Hepatocyte (in vitro differentiated cells): ENCODE results near the gene SERINC5. TPM values are rescaled to one million over a fixed set of nuclear protein-coding genes. Genes with fewer than 3 reads are reported as not detected.

Source experiments
- DNase-seq: peaks from one replicate; pipeline ENCODE4 v3.0.0-alpha.2; 2016; ENCODE audit warnings: low spot score
- H2AFZ ChIP-seq: fragments of 200-600 bp; sonication (generic); 2 replicates; pipeline ENCODE4 v1.6.0; 2016; ENCODE audit warnings: antibody characterized with exemption, mild to moderate bottlenecking
- H3K27ac ChIP-seq: fragments of 200-600 bp; sonication (generic); 2 replicates; pipeline ENCODE4 v1.5.1; 2016; ENCODE audit warnings: mild to moderate bottlenecking
- H3K27me3 ChIP-seq: fragments of 200-600 bp; sonication (generic); 2 replicates; pipeline ENCODE4 v1.6.1; 2016
- H3K36me3 ChIP-seq: fragments of 200-600 bp; sonication (generic); replicated peaks from 2 replicates; pipeline ENCODE4 v1.5.1; 2016; ENCODE audit warnings: low read depth; ENCODE audit not compliant: insufficient read depth
- H3K4me1 ChIP-seq: fragments of 200-600 bp; sonication (generic); 2 replicates; pipeline ENCODE4 v1.5.1; 2016; ENCODE audit warnings: mild to moderate bottlenecking, moderate library complexity; ENCODE audit not compliant: insufficient read depth
- H3K4me2 ChIP-seq: fragments of 200-600 bp; sonication (generic); 2 replicates; pipeline ENCODE4 v1.6.0; 2016
- H3K4me3 ChIP-seq: fragments of 200-600 bp; sonication (generic); 2 replicates; pipeline ENCODE4 v1.5.1; 2016; ENCODE audit warnings: mild to moderate bottlenecking
- H3K79me2 ChIP-seq: fragments of 200-600 bp; sonication (generic); 2 replicates; pipeline ENCODE4 v1.6.0; 2017; ENCODE audit warnings: mild to moderate bottlenecking
- H3K9me2 ChIP-seq: fragments of 200-600 bp; sonication (generic); replicated peaks from 2 replicates; pipeline ENCODE4 v1.6.0; 2017; ENCODE audit warnings: mild to moderate bottlenecking; ENCODE audit not compliant: insufficient read depth
- H3K9me3 ChIP-seq: fragments of 200-600 bp; sonication (generic); 2 replicates; pipeline ENCODE4 v1.5.1; 2016; ENCODE audit warnings: low read depth, mild to moderate bottlenecking
- H4K20me1 ChIP-seq: fragments of 200-600 bp; sonication (generic); 2 replicates; pipeline ENCODE4 v1.6.0; 2016; ENCODE audit warnings: mild to moderate bottlenecking; ENCODE audit not compliant: insufficient read depth, poor library complexity, severe bottlenecking
- EZH2 ChIP-seq: fragments of 200-600 bp; sonication (generic); IDR thresholded peaks from 2 replicates; pipeline ENCODE4 v1.6.1; 2016; ENCODE audit warnings: antibody characterized with exemption, mild to moderate bottlenecking, borderline replicate concordance
- EZH2phosphoT487 ChIP-seq: fragments of 200-600 bp; sonication (generic); IDR thresholded peaks from one replicate; pipeline ENCODE4 v1.6.1; 2018; ENCODE audit warnings: antibody characterized with exemption, mild to moderate bottlenecking, low read depth, moderate library complexity; ENCODE audit not compliant: unreplicated experiment, severe bottlenecking
- WGBS: methylation state at CpG from one replicate; pipeline ENCODE4 v1.1.6; 2016; ENCODE audit warnings: low lambda C conversion rate; ENCODE audit errors: missing lambda C conversion rate; 5-methylcytosine and 5-hydroxymethylcytosine counted together
- polyA plus RNA-seq: library from polyadenylated mRNA; unstranded; fragments of >200 nt; fragmentation: Nextera tagmentation; extraction: Ambion mirVana; gene quantifications from 2 replicates; pipeline ENCODE4 v1.2.1, GENCODE V29; 2016
- total RNA-seq: library from RNA; depleted of rRNA; stranded (reverse); fragments of >200 nt; gene quantifications from 2 replicates; pipeline ENCODE4 v1.2.3, GENCODE V29; 2014
- TF ChIP-seq, protein P1 (sequence below): fragments of 200-600 bp; sonication (generic); IDR thresholded peaks from 2 replicates; pipeline ENCODE4 v1.5.1; 2016; ENCODE audit warnings: antibody characterized with exemption, mild to moderate bottlenecking; ENCODE audit not compliant: poor library complexity

The SERINC5 gene
- total and polyA plus RNA-seq, 2 experiments from 2014 or later, result 19.3 to 70.2 TPM

DNA sequence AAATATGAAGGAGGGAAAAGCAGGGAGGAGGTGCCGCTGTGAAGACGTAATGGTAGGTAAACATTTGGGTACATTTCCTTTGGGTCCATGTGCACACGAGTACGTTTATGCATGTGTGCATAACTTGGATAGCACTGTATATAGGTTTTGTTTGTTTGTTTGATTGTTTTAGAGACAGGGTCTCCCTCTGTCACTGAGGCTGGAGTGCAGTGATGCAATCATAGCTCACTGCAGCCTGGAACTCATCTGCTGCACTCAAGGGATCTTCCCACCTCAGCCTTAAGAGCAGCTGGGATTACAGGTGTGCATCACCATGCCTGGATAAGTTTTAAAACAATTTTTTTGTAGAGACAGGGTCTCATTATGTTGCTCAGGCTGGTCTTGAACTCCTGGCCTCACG lies 126.7 kb downstream of the SERINC5 start:
- Histone ChIP-seq H3K4me1 (peaks cover 11% of the 10 kb centered on the region), H2AFZ (no peak overlapping the region), H3K9me2 (no peaks in the 10 kb centered on the region), H3K79me2 (no peaks in the 10 kb centered on the region), H4K20me1 (no peaks in the 10 kb centered on the region), H3K36me3 (no peaks in the 10 kb centered on the region), H3K4me3 (no peak overlapping the region), H3K27me3 (no peaks in the 10 kb centered on the region), H3K4me2 (no peak overlapping the region), H3K27ac (no peak overlapping the region), H3K9me3 (no peaks in the 10 kb centered on the region)
- no peak for DNase-seq
- 91% methylated on average over 5 of the region's 5 CpGs for WGBS
- TF ChIP-seq, protein P1, sequence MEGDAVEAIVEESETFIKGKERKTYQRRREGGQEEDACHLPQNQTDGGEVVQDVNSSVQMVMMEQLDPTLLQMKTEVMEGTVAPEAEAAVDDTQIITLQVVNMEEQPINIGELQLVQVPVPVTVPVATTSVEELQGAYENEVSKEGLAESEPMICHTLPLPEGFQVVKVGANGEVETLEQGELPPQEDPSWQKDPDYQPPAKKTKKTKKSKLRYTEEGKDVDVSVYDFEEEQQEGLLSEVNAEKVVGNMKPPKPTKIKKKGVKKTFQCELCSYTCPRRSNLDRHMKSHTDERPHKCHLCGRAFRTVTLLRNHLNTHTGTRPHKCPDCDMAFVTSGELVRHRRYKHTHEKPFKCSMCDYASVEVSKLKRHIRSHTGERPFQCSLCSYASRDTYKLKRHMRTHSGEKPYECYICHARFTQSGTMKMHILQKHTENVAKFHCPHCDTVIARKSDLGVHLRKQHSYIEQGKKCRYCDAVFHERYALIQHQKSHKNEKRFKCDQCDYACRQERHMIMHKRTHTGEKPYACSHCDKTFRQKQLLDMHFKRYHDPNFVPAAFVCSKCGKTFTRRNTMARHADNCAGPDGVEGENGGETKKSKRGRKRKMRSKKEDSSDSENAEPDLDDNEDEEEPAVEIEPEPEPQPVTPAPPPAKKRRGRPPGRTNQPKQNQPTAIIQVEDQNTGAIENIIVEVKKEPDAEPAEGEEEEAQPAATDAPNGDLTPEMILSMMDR, result no peak
- TF ChIP-seq EZH2phosphoT487 (no peak), EZH2 (no peak)

DNA sequence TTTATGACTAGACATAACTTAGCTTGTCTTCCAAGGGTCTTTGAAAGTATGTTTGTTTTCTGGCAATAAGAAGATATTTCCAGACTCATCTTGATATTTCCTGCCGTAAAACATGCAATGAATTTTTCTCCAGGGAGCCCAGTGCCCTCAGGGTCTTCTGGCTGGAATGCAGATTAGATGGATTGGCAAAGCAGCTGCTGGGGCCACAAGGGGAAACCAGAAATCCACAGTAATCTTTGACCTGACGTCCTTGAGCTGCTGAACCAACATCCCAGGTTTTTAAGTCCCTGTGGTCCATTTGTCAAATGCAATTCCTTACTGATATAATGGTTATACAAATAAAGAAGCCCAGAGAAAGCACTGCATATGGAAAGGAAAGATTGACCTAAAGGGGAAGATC lies 127.7 kb downstream of the SERINC5 start:
- H3K9me2 ChIP-seq, result no peaks in the 10 kb centered on the region
- H3K4me3 ChIP-seq, result no peak overlapping the region
- H3K4me2 ChIP-seq, result no peak overlapping the region
- TF ChIP-seq EZH2phosphoT487 (no peak), EZH2 (no peak)
- TF ChIP-seq, protein P1, result no peak
- H3K9me3 ChIP-seq, result no peaks in the 10 kb centered on the region
- no peak overlapping the region for H2AFZ ChIP-seq
- H3K27me3 ChIP-seq, result no peaks in the 10 kb centered on the region
- H4K20me1 ChIP-seq, result no peaks in the 10 kb centered on the region
- DNase-seq, result no peak
- peaks cover 11% of the 10 kb centered on the region for H3K4me1 ChIP-seq
- H3K36me3 ChIP-seq, result no peaks in the 10 kb centered on the region
- no peaks in the 10 kb centered on the region for H3K79me2 ChIP-seq
- H3K27ac ChIP-seq, result peak overlapping the region; percentile 35
- 8% methylated on average over 2 of the region's 2 CpGs for WGBS

DNA sequence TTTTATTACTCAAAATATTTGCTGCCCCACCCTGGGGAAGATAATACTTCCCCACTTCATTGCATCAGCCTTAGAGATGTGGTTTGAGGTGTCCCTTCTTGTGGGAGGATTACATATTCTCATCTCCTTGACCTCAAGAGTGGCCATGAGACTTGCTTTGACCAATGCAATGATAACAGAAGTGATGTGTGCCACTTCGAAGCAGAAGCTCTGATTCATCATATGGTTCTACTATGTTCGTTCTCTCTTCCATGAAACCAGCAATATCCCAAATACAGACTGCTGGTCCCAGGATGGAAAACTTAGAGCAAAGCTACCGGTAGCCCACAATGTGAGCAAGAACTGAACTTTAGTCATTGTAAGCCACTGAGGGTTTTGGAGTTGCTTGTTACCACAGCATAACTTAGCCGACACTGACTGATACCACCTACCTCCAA lies 128.7 kb downstream of the SERINC5 start:
- no peaks in the 10 kb centered on the region for H3K27me3 ChIP-seq
- no peaks in the 10 kb centered on the region for H3K9me2 ChIP-seq
- DNase-seq, result no peak
- no peak overlapping the region for H3K4me2 ChIP-seq
- H4K20me1 ChIP-seq, result no peaks in the 10 kb centered on the region
- no peaks in the 10 kb centered on the region for H3K79me2 ChIP-seq
- no peak overlapping the region for H3K4me3 ChIP-seq
- H3K27ac ChIP-seq, result no peak overlapping the region
- peaks cover 11% of the 10 kb centered on the region for H3K4me1 ChIP-seq
- H2AFZ ChIP-seq, result no peak overlapping the region
- no peak for TF ChIP-seq EZH2phosphoT487
- TF ChIP-seq EZH2, result no peak
- TF ChIP-seq, protein P1, result no peak
- 95% methylated on average over 4 of the region's 4 CpGs for WGBS
- no peaks in the 10 kb centered on the region for H3K36me3 ChIP-seq
- H3K9me3 ChIP-seq, result no peaks in the 10 kb centered on the region
